GM21381 (cell line): Measurements from ENCODE around the gene CBFA2T2.
"Not testable (repeated sequence)": the region's sequence is repeated elsewhere in the genome, so short reads cannot be mapped to it uniquely, and the experiment has no call there.

Experiments
- ATAC-seq: cut with Tn5 transposase; IDR thresholded peaks from one replicate; pipeline ENCODE4 v1.9.1; 2021; ENCODE audit warnings: mild to moderate bottlenecking, moderate library complexity; ENCODE audit not compliant: unreplicated experiment

The CBFA2T2 gene

DNA sequence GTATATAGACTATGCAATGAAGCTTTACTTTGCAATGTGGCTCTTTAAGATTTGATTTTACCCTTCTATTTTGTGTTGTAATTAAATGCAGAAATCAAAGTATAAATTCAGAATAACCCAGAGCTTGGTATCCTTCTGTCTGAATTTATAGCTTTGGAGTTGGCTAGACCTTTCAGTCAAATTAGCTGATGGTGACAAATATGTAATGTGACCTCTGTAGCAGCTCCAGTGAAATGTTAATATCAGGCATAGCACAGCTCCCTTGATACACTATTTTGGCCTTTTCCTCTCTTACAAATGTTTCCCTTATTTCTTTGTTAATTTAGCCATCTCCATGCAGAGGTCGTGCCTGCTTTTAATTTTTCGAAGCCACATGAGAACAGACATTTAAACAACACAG lies 11.1 kb downstream of the CBFA2T2 start:
- ATAC-seq = no peak

DNA sequence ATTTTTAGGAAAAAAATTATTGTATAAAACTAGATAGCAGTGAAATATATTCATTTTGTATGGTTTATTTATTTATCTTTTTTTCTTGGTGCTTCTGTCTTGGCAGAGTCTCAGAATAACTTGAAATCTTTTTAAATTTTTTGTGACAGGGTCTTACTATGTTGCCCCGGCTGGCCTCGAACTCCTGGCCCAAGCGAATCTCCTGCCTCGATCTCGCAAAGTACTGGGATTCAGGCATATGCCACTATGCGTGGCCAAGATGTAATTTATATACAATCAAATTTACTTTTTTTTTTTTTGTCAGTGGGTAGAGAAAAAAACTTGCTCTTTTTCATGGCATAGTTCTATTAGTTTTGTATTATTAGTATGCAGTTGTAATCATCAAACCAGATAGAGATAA lies 13.7 kb downstream of the CBFA2T2 start:
- no peak for ATAC-seq

DNA sequence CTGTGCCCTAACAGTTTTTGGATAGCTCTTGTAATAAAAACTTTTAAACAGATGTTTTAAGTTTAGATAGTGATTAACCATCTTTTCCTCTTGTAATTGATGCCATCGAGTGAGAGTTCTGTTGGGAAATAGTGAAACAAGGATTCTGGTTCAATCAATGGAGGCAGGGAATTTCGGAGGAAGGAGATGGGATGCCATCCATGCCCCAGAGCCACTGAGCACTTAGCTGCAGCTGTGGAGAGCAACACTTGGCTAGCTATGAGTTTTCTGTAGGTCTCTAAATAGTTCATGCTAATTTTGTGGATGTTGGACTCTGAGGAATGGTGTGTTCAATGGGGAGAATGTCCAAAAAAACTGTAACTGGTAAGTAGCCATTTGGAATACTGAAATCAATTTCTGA lies 16.7 kb downstream of the CBFA2T2 start:
- no peak for ATAC-seq

DNA sequence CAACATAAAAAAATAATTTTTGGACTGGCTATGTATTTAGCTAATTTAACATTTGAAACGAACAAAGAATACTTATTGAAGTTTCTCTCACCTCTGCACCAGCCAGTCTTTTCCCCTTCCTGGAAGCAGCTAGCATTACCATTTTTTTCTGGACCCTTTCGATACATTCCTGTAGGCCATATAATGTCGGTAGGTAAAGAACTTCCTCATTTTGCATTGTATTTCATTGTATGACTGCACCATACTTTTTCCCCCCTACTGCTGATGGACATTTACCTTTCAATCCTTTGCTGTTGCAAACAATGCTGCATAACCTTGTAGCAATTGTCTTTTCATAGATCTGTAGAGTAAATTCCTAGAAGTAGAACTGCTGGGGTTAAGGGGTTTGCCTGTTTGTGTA lies 17.6 kb downstream of the CBFA2T2 start:
- no peak for ATAC-seq

DNA sequence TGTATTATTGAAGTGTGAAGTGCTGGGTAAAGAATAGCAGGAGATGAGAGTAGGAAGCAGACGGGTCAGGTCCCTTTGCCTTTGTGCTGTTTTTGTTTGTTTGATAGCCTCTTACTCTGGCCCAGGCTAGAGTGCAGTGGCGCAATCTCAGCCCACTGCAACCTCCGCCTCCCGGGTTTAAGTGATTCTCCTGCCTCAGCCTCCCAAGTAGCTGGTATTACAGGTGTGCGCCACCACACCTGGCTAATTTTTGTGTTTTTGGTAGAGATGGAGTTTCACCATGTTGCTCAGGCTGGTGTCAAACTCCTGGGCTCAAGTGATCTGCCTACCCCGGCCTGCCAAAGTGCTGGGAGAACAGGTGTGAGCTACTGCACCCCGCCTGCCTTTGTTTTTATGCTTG lies 18.1 kb downstream of the CBFA2T2 start:
- not testable (repeated sequence) for ATAC-seq

DNA sequence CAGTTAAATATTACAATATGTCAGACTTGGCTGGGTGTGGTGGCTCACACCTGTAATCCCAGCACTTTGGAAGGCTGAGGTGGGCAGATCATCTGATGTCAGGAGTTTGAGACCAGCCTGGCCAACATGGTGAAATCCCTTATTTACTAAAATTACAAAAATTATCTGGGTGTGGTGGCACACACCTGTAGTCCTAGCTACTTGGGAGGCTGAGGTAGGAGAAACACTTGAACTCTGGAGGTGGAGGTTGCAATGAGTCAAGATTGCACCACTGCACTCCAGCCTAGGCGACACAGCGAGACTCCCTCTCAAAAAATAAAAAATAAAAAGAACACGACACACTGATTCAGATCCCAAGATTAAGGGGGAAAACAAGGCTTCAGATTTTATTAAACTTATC lies 19.2 kb downstream of the CBFA2T2 start:
- not testable (repeated sequence) for ATAC-seq

DNA sequence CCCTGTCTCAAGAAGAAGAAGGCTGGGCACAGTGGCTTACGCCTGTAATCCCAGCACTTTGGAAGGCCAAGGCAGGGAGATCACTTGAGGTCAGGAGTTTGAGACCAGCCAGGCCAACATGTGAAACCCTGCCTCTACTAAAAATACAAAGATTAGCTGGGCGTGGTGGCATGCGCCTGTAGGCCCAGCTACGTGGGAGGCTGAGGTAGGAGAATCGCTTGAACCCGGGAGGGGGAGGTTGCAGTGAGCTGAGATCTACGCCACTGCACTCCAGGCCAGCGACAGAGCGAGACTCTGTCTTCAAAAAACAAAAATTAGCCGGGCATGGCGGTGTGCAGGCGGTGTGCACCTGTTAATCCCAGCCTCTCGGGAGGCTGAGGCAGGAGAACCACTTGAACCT lies 22.0 kb downstream of the CBFA2T2 start:
- ATAC-seq = not testable (repeated sequence)

DNA sequence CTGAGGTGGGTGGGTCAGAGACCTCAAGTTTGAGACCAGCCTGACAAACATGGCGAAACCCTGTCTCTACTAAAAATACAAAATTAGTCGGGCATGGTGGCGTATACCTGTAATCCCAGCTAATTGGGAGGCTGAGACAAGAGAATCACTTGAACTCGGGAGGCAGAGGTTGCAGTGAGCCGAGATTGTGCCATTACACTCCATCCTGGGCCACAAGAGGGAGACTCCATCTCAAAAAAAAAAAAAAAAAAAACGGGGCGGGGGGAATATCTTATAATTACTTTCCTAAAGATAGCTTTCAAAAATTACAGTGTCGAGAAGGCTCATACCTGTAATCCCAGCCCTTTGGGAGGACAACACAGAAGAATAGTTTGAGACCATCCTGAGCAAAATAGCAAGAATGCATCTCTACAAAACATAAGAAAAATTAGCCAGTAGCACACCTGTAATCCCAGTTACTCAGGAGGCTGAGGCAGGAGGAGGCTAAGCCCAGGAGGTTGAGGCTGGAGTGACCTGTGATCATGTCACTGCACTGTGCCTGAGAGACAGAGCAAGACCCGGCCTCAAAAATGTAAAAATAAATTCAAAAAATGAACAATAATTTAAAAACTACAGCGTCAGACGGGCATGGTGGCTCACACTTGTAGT lies 25.8 kb downstream of the CBFA2T2 start:
- ATAC-seq = no peak

DNA sequence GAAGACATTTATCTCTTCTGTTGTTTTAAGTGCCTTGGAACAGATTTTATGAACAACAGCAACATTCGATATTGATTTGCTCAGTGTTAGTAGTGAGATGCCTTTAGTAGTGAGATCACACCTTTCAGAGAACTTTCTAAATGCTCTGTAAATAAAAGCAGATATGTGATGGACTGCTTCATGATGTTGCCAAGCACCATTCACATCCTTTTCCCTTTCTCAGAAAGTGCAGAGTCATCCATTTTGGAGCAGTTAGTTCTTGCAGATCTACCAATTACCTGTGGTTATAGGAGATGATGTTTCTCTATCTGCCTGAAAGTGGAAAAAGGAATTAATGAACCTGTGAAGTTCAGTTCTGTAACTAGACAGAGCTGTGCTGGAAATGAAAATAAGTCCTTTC lies 27.0 kb downstream of the CBFA2T2 start:
- ATAC-seq = no peak

DNA sequence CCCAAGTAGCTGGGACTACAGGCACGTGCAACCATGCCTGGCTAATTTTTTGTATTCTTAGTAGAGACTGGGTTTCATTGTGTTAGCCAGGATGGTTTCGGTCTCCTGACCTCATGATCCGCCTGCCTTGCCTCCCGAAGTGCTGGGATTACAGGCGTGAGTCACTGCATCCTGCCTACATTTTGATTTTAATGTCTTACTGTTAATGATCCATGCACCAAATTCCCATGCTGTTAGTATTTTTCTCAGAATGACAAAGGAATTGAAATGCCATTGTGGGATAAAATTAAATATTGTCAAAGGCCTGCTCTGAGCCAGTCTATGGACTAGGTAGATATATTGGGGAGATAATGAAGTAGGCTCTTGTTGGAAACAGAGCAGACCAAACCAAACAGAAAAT lies 28.2 kb downstream of the CBFA2T2 start:
- ATAC-seq = no peak

DNA sequence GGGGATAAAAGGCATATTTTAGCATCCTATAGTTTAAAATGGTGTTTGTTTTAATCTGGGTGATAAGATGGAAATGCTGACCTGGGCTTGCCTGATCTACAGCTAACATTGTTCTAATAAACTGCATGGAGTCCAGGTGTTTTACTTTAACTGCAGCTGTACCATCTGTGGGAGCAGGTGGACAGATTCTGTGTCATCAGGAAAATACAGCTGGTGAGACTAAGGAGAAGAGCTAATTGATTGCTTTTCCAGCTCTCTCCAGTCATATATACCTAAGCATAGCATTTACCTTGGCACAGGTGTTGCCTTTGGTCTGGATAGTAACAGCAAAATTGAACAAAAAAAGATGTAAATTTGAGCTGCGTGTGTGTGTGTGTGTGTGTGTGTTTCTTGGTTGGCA lies 31.6 kb downstream of the CBFA2T2 start:
- no peak for ATAC-seq

DNA sequence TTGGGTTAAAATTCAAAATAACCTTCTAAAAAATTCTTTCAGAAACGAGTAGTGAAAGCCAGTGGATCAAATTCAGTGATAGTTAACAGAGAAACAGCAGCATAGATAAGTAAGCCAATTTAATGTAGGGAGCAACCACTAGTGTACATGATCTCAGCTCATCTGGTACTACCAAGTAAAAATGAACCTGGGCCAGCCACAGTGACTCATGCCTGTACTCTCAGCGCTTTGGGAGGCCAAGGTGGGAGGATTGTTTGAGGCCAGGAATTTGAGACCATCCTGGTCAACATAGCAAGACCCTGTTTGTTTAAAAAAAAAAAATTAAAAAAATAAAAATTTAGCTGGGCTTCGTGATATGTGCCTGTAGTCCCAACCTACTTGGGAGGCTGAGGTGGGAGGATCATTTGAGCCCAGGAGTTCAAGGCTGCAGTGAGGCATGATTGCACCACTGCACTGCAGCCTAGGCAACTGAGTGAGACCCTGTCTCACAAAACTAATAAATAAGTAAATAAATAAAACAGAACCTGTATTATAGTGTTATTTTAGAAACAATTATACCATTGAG lies 32.4 kb downstream of the CBFA2T2 start:
- ATAC-seq = no peak

DNA sequence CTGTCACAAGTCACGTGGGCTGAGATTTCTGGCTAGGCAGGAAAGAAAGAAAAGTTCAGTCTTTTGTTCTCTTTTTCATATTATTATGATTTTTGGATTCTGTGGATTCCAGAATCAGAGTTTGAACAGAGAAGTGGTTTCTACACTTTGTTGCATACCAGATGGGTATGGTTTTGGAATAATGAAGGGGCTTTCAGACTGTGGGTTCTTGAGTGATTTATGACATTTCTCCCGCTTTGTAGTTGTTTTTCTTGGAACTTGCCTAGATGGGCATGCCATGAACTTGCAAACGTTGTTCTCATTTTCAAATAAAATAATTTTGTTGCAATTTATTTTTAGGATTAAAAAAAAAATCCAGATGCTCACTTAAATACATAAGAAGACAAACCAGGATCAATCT lies 34.4 kb downstream of the CBFA2T2 start:
- no peak for ATAC-seq

DNA sequence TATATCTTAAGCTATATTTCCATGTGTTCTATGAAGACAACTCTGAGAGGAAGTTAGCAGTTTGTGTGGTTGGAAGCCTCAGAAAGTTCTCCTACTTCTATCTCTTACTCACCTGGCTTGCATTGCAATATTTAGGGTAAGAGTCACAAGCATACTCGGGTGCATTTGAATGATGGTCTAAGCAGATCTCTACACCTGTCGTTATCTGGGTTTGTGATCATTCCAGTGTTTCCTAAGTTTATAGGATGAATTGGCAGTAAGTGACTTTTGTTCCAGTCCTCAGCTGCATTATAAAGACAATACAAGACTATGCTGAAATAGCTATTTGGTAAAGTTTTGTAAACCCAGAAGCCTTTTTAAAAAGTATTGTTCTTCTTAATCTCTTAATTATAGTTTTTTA lies 36.9 kb downstream of the CBFA2T2 start:
- ATAC-seq = no peak

DNA sequence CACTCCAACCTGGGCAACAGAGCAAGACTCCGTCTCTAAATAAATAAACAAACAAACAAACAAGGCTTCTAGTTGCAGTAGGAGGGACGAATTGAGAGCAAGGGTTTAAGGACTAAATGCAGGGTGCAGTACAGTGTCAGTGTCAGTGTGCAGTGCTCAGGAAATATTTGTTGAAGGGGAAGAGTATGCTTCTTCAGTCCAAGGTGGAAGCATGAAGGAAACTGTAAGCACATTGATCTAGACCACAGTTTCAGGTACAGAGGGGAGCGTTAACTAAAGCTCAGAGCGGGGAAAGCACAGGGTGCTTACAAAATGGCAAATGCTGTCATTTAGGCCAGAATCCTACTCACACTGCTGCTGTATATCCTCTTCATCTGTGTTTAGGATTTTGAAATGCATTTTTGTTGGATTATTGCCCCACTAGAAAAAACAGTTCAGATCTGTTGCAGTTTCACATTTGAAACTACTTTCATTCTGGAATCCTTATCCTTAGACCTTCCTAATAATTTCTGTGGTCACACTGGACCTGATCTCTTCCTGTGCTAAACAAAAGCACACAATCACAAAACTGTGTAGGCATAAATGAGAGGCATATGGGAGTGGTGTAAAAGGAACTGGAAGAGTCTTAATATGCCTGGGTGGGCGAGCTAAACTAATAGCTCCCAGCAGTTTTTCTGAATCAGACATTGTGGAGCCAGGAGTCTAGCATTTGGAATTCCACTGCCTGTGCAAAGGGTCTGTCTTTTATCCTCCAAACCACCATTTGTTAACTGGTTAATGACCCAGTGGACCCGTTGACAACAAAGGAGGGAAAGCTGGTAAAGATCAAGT lies 41.4 kb downstream of the CBFA2T2 start:
- ATAC-seq = no peak

DNA sequence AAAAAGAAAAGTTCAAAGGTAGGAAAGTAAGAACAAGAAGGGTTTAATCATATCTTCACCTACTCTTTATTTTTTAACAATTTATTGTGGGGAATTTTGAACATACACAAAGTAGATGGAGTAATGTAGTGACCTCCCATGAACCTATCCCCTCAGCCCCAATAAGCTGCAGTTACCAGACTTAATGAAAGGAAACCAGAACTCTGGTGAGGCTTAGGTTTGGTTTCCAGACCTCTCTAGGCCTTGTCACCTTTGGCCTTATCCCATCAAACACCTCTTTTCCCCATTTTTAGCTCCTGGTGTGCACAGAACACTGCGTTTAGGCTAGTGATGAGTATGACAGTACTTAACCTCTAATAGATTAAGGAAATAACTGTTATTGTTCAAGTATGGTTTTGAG lies 42.0 kb downstream of the CBFA2T2 start:
- ATAC-seq = no peak

DNA sequence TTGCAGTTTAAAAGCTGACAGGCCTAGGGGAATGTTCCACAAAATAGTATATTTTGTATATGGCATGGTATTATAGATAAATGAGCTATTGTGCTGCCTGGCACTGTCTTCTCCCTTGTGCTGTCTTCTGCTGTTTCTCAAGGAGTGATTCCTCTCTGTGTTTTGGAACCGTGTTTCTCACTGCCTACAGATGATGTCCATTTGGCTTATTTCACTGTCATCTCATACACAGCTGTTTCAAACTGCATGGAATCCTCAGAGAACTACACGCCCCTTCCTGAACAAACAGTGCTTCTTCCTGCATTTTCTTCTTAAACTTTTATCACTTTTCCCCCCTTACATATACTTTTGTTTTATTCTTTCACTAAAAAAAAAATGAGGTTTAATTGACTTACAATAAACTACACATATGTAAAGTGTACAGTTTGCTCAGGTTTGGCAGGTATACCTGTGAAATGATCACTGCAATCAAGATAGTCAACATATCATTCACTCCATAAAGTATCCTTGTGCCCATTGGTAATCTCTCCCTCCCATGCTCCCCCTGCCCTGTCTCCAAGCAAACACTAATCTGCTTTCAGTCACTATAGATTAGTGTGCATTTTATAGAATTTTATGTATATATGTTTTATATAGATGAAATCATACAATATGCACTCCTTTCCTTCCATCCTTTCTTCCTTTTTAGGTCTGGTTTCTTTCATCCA lies 43.0 kb downstream of the CBFA2T2 start:
- no peak for ATAC-seq

DNA sequence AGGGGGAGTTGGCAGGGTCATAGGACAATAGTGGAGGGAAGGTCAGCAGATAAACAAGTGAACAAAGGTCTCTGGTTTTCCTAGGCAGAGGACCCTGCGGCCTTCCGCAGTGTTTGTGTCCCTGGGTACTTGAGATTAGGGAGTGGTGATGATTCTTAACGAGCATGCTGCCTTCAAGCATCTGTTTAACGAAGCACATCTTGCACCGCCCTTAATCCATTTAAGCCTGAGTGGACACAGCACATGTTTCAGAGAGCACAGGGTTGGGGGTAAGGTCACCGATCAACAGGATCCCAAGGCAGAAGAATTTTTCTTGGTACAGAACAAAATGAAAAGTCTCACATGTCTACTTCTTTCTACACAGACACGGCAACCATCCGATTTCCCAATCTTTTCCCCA lies 45.8 kb downstream of the CBFA2T2 start:
- not testable (repeated sequence) for ATAC-seq

DNA sequence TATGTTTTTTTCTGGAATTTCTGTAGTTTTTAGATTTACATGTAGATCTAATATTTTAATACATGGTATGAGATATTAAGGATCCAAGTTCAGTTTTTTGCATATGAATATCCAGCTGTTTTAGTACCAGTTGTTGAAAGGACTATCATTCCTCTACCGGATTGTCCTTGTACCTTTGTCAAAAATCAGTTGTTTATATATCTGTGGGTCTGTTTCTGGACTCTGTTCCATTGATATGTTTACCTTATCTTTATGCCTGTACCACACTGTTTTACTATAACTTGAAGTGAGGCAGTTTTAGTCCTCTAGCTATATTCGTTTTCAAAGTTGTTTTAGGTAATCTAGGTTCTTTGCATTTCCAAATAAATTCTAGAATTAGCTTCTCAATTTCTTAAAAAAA lies 47.7 kb downstream of the CBFA2T2 start:
- ATAC-seq = no peak

DNA sequence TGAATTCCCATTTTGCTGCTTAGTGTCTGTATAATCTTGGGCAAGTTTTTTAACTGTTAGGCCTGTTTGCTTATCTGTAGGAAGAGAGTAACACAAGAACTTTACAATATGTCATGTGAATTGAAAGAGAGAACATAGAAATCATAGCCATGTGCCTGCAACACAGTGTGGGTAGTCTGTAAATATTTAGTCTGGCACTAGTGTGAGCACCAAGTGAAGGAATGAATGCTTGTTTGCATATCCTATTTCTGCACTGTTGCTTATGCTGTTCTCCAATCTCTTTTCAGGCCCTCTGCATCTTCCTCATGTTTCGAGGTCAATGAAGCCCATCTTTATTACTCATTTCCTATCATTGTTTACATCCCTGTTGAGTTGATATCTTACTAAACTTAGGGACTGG lies 49.2 kb downstream of the CBFA2T2 start:
- ATAC-seq = no peak

DNA sequence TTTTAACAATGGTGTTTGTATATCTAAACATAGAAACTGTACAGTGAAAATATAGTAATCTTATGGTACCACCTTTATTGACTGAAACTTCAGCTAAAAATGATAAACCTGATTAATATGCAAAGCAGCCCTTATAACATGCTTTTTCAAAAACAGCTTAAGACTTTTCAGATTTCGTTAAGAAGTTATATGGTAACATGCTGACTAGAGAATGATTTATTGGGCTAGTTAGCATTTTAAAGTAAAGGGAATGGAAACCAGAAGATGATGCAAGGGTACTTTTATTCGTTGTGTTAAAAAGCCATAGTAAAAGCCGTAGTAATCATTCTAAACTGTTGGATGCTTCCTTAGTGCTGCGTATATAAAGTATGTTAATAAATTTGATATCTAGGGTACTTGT lies 50.5 kb downstream of the CBFA2T2 start:
- no peak for ATAC-seq

DNA sequence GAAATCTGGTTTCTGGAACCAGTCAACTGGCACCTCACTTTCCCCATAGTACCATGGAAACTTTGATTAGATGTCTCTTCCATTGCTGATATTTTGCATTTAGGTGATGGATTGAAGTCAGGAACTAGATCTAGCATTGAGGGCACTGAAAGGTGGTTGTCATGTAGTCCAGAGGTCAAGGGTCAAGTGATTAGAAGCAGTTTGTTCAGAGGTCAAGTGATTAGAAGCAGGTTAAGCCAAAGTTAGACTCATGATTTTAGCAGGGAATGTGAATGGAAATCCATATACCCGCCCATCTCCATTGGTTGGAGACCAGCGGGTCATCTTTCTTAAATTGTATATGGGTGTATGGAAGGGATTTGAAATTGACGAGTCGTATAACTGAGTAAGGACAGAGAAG lies 51.2 kb downstream of the CBFA2T2 start:
- ATAC-seq = no peak
